HG03469 (cell line): ENCODE results near the gene KDM5B.

Experiments
- ATAC-seq: cut with Tn5 transposase; IDR thresholded peaks from one replicate; pipeline ENCODE4 v1.9.1; 2021; ENCODE audit warnings: mild to moderate bottlenecking, moderate library complexity, moderate number of reproducible peaks; ENCODE audit not compliant: unreplicated experiment

KDM5B gene

DNA sequence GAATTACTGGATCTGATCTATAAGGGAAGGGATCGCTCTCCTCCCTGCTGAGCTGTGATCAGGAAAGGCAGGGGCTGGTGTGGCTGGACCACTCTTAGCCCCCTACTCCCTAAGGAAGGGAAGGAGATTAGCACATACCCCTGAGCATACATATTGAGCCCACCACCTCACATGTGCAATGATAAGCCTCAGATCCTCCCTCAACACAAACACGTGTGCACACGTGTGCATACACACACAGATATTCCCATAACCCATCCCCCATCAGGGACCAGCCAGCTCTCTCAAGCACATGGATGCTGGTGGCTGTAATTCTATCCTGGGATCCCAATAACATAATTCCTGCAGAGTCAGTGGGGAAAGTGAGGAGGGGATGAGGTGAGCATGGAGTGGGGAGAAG, 119.1 kb downstream of the KDM5B start:
- ATAC-seq = no peak

DNA sequence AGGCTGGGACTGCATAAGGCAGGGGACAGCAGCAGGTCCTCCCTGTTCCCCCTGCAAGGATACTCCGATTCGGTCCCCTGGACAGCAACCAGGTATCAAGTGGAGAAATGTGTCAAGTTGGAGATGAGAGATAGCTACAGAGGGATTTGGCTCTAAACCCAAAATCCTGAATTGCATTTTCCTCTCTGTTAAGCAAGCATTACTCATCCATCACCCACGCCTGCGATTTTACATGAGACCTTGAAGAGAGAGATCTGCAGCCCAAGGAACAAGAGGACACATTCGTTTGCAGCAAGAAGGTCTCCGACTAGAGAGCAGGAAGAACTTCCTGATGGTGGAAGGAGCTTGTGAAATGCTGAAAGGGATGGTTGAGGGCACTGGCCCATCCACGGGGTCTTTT, 119.8 kb downstream of the KDM5B start:
- ATAC-seq = no peak

DNA sequence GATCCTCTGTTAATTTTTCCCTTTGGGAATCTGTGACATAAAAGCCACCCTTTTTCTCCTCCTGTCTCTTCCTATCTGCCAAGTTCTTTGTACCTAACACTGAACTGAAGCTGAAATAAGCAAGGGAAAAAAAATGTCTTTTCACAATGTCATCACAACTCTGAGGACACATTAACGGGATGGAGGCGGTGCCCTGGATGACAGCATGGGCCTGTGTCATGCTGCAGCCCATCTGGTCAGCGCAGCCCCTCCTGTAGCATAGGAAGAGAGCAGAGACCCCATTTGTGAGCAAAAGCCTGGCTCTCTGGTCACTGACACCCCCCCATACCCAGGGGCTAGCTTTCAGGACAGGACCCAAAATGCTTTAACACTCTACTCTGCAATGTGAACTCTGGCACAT, 120.4 kb downstream of the KDM5B start:
- ATAC-seq = no peak

DNA sequence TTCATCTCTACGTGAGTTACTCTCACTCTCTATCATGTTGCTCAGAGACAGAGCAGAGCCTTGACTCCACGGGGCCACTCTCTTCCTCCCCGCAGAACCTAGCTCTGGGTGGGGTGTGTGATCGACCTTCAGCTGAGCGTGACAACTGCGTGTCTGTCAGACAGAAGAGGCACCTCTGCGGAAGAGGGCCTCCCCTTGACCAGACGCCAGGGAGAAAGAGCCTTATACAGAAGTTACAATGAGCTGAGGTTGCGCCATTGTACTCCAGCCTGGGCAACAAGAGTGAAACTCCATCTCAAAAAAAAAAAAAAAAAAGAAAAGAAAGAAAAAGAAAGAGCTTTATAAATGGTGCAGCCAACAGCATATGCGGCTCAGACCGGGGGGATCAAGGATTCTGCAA, 120.9 kb downstream of the KDM5B start:
- ATAC-seq = no peak

DNA sequence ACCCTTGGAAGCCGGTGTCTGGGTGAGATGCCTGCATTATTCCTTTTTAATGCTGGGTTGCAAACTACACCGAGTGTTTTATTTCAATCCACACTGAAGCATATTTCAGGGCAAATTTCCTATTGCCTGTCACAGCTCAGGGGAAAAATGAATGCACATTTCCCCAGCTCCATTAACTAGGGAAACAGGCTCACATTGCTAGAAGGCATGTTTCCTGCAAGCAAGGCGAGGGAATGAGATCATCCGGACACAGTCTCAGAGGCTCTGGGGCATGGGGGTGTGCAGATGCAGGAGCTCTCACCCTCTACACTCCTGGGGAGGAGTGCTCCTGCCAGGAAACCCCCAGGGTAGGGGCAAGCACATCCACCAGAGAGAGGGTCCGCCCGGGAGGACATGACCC, 122.6 kb downstream of the KDM5B start:
- ATAC-seq = no peak

DNA sequence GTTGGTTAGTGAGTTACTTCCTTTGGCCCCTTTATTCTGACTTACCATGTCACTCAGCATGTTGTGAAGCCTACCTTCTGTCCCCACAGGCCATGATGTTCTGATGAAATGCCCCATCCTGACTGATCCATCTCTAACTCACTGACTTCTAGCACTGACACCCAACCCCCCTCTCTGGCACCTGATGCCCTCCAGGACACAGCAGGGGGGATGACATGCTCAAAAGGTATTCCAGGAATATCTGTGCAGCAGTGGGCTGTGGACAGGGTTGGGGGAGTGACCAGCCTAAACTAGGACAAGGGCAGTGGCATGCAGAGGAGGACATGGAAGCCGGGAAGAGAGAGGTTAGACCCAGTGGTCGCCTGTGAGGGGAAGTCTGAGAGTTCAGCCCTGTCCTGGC, 123.5 kb downstream of the KDM5B start:
- no peak for ATAC-seq

DNA sequence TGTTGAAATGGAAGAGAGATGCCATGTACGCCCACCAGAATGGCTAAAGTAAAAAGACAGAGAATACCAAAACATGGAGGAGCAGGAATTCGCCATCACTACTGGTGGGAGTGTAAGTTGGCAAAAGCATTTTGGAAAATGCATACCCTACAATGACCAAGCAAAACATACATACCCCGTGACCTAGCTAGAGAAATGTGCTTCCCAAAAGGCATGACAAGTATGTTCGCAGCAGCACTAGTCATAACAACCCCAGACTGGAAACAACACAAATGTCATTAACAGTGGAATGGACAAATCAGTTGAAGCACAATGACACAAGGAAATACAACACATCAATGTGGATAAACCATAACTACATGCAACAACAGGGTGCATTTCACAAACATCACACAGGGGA, 125.2 kb downstream of the KDM5B start:
- no peak for ATAC-seq

DNA sequence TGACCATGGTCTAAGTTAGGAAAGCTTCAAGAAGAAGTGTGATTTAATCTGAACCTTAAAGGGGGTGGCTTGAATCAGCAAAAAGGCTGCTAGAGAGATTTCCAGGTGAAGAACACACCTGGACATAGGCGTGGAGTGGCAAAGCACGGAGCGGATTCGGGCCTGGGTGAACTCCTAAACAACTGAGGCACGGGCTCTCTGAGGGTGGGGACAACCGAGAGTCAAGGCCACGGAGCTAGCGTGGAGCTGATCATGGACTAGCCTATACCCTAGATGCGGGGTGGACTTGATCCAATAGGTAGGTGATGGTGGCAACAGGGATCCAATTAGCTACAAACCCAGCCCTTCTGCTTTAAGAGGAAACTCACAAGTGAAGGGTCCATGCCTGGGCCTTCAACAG, 125.7 kb downstream of the KDM5B start:
- no peak for ATAC-seq

DNA sequence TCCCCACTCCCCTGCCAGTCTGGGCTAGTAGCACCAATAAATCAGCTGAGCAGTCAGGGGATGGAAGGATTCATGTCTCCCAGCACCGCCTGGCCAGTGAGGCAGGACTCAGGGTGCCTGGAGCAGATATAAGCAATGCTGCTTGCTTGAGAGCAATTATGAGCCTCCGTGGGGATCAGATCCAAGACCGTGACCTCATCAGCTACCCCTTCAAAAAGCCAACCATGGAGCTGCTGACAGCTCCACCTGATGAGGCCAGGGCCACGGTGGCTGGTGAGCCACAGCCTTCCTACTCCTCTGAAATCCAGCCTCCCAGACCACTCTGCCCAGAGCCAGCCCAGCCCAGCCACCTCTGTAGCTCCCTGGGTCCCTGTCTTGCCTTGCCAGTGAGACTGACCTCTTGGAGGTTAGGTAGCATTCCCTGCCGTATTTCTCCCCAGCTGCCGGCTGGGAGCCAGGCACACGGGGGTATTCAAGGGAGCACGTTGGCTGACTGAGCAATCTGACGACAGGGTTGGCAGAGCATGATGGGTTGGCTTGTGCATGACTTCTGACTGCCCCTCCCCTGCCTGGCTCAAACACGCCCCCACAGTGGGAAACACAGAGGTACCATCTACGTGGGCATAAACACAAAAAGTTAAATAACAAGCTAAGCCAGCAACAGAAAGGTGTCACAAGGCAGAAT, 126.3 kb downstream of the KDM5B start:
- no peak for ATAC-seq

DNA sequence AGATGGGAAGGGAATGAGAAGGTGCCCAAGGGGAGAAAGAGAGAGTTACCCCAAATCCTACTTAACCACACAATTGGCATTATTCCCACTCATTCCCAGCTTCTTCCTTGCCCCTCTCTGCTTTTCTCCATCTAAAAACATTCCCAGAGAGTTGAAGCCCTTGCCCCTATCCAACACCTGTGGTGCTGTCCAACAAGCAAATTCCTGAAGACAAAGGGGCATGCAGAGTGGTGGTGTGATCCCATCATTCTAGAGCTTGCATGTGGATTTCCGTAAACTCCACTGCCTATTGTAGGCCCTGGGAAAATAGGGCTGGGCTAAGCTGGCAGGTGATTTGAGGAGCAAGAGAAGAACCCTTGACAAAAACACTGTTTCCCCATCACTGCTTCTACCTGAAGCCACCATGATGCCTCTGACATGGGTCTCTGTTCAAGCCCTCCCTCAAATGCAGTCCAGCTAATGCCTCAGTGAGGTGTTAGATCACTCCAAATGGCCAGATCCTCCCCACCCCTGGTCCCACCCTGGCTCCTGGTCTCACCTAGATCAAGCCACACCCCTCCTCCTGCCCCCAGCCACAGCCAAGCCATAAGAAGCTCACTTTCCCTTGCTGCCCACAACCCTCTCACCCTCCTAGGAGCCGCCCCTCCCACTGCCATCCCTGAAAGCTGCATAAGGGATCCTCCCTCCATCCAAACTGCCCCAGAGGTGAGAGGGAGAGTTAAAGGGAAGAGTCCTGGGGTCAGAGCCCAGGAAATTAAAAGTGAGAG, 127.5 kb downstream of the KDM5B start:
- no peak for ATAC-seq

DNA sequence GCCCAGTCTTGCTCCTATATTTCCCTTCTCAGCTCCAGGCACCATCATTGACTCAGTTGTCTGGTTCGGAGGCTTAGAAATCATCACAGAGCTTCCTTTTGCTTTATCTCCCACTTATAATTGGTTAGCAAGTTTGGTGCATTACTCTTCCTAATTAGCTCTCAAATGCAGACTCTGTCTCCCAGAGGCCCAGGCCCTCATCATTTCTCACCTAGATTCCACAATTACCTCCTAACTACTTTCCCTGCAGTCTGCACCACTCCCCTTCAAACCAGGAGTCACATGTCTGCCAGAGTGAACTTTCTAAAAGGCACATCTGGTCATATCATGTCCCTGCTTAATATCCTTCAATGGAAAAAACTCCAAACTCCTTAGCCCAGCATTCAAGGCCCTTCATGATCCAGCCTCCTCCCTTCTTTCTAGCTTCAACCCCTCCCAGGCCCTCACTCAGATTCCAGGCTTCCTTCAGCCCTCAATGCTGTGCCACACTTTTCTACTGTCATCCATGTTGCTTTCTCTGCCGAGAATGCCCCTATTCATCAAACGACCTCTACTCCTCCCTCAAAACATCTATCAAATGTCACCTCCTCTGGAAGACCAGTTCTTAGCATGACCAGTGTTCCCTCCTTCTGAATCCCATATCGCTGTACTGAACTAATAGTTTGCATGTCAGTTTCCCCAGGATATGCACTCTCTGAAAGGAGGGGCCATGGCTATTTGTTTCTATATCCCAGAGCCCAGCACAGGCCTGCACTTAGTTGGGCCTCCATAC, 128.6 kb downstream of the KDM5B start:
- ATAC-seq = no peak

DNA sequence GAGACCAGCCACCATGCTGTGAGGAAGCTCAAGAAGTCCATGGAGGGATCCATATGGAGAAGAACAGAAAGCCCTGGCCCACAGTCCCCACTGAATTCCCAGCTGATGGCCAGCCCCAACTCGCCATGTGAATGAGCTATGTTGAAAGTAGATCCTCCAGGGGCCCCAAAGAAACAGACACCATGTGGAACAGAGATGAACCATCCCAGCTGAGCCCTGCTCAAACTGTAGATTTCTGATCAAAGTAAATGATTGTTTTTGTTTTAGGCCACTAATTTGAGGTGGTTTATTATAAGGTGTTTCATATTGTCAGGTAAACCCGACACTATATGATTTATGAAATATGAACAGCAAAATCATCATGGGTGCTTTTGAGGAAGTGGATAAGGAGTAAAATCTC, 130.8 kb downstream of the KDM5B start:
- ATAC-seq = no peak
